NOMO-1 (cell line): Measurements from ENCODE around the gene PARP4.
"Not testable (repeated sequence)": the region's sequence is repeated elsewhere in the genome, so short reads cannot be mapped to it uniquely, and the experiment has no call there.

Source experiments
- DNase-seq, 2 experiments: peaks; one replicate each; lab custom pipeline; 2025; ENCODE audit not compliant: unreplicated experiment in 2 of 2; lab: John Stamatoyannopoulos, UW

PARP4 gene

DNA sequence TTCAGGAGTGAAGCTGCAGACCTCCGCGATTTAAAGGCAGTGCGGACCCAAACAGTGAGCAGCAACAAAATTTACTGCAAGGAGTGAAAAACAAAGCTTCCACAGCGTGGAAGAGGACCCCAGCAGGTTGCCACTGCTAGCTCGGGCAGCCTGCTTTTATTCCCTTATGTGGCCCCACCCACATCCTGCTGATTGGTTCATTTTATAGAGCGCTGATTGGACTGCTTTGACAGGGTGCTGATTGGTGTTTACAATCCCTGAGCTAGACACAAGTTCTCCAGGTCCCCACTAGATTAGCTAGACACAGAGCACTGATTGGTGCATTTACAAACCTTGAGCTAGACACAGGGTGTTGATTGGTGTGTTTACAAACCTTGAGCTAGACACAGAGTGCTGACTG lies 6.3 kb downstream of the PARP4 start:
- DNase-seq: not testable (repeated sequence)

GRCh38 chr13:24505756-24506155 lies 6.8 kb downstream of the PARP4 start:
- DNase-seq: no peak

GRCh38 chr13:24505256-24505655 lies 7.3 kb downstream of the PARP4 start:
- DNase-seq: no peak

DNA sequence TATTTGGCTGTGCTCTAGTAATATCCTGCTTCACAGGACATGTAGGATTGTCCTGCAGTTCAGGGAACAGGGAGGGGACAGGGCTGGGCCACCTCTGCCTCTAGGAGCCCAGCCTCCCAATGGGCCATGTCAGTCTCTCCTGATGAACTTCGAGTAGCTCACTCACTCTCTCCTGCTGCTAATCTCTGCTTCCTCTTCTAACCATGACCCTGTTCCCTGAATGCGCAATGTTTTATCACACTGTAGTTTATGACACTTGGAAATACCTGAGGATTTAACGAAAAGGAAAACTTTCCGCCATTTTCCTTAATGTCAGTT lies 9.2 kb downstream of the PARP4 start:
- DNase-seq: no peak

GRCh38 chr13:24502533-24503378 lies 9.8 kb downstream of the PARP4 start:
- no peak for DNase-seq

DNA sequence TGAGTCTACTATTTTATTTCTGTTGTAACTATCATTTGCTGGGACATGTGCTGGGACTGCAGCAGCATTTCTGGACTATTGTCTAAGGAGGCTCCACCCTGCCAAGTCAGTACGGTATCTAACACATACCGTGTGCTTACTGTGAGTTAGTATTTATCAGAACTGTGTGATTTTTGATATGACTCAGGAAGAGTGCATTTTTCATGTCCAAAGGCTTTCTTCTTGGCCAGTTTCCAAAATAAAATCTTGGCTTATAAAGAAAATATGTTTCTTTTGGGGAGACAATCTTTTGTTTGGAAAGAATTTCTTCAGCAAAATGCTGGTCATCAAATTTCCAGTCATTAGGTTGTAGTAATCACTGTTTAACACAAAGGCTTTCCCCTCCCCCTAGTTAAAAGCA lies 11.6 kb downstream of the PARP4 start:
- no peak for DNase-seq

DNA sequence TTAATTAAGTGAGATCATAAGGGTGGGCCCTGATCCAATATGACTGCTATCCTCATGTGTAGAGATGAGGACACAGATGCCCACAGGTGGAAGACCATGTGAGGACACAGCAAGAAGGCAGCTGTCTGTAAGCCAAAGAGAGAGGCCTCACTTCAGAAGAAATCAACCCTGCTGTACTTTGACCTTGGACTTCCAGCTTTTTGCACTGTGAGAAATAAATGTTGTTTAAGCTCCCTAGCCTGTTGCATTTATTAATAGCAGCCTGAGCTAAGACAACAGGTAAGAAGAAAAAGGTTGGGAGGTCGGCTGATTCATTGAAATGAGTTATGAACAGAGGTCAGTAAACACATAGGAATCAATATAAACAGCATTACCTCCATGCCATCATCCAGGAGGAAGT lies 14.8 kb downstream of the PARP4 start:
- no peak for DNase-seq

DNA sequence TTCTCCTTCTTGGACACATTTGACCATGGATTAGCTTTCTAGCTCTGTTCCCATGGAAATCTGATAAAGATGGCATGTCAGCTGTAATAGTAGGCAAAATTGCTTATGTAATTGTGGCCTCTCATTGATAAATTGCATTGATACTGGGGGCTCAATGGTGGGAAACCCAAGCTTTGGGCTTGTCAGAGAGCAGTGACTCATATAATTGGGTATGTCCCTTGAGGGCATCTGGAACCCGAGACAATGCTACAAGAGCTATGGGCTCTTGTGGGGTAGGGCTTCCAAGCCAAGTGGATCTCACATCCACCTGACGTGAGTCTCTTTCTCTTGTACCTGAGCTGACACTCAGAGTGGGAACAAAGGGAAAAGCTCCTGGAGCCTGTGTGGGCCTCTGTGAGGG lies 16.3 kb downstream of the PARP4 start:
- DNase-seq: not testable (repeated sequence)

DNA sequence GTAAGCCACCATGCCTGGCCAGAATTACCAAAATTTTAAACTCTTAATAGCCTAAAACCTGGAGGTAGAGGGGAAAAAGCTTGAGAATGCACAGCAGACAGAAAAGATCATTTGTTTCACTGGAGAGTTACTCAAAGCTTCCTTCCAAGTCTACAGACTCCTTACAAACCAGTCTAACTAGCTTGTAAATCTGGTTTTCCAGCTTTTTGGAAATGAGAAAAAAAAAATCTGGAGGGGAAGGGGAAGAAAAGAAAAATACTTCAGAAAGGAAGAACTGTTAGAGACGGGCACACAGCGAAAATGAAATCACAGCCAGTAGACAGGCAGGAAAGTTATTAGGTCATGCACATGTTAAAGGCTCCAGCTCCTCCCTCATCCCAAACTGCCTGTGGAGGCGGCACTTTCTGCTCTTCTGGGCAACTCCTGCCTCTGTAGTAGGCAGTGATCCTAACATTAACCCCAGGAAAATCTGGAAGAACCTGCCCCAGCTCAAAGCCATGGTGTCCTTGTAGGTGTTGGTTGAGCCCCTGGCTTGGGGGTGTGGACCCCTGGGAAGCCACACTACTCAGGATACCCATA lies 17.3 kb downstream of the PARP4 start:
- no peak for DNase-seq

GRCh38 chr13:24493356-24493755 lies 19.2 kb downstream of the PARP4 start:
- DNase-seq: no peak

GRCh38 chr13:24491845-24492244 lies 20.7 kb downstream of the PARP4 start:
- DNase-seq: no peak

DNA sequence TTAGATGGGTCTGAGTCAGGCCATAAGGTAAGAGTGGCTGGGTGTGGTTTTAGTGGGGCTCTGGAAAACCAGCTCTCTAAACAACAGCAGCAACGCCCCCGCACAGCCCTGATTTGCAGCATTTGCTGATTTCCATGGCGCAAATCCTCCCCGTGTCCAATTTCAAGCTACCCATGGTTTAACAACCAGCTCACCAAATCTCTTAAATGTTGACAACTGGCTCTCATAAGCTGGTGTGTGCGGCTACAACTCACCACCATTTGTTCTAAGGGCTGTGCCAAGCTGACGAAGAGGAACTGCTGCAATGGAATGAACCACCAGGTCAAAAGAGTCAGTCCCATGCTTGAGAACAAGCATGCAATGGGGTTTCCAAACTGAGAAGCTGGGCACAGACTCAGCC lies 22.9 kb downstream of the PARP4 start:
- DNase-seq: no peak

GRCh38 chr13:24488092-24488491 lies 24.5 kb downstream of the PARP4 start:
- DNase-seq: not testable (repeated sequence)

DNA sequence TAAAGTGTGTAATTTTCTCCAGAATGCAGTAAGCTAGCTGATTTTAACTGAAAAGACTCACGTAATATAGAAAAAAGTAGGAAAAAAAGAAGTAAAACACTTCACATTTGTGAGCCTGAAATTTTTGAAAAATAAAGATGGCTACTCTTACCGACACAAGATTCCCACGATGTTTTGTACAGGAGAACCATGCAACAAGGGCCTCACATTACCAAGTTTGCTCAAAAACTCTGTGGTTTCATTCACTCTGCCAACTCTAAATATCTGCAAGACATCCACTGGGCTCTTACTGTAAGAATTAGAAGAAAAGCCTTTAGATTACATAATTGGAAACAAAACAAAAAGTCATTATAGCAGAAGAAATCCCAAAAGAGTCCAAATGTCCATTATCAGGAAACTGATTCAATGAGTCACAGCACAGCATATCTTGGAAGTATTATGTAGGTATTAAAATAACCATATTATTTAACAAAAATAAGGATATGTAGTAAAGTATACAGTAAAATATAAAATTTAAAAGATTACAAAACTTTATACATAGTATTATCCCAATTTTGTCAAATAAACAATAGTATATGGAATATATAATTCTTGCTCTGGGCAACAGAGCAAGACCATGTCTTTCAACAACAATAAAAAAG lies 26.4 kb downstream of the PARP4 start:
- DNase-seq: not testable (repeated sequence)

GRCh38 chr13:24473686-24474085 lies 38.9 kb downstream of the PARP4 start:
- DNase-seq: no peak

GRCh38 chr13:24472129-24472528 lies 40.4 kb downstream of the PARP4 start:
- not testable (repeated sequence) for DNase-seq

DNA sequence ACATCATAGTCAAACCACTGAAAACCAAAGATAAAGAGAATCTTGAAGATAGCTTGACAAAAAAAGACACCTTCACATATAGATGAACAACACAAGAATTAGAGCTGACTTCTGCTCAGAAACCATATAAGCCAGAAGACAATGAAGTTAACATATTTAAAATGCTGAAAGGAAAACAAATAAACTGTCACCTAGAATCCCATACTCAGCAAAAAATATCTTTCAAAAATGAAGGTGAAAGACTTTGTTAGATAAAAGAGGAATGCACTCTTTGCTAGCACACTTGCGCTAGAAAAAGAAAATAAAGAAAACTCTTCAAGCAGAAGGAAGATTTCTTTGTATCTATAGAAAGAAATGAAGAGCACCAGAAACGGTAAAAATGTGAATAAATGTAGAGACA lies 49.5 kb downstream of the PARP4 start:
- DNase-seq: no peak

DNA sequence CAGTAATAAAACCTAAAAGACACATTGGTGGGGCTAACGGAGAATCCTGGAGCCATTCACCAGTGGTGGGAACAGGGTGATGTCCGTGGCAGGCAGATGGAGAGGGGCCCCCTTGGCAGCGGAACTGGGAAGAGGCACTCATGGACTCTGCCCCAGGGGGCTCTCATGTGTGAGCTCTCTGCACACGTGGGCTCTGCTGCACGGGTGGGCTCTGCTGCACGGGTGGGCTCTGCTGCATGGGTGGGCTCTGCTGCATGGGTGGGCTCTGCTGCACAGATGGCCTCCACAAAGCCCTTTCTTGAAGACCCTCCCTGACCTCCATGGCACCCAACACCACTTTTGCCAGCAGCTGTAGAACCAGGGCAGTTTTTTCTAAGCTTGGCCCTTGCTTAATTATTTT lies 52.3 kb downstream of the PARP4 start:
- DNase-seq: no peak

DNA sequence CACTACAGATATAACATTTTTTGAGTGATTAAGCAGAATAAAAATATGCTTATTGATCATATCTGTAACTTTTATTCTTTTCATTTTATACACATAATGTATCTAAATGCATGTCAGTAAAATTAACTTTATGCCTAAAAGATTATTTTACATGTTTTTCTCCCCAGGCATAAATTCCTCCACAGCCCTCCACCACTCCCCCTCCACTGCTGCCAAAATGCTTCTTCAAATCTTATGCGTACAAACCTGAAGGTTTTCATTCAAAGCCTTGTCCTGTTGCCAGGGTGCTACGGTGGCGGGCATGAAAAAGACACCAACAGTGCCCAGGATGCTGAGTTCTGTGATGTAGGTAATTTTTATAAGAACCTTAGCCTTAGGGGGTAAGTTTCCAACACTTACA lies 52.9 kb downstream of the PARP4 start:
- no peak for DNase-seq

DNA sequence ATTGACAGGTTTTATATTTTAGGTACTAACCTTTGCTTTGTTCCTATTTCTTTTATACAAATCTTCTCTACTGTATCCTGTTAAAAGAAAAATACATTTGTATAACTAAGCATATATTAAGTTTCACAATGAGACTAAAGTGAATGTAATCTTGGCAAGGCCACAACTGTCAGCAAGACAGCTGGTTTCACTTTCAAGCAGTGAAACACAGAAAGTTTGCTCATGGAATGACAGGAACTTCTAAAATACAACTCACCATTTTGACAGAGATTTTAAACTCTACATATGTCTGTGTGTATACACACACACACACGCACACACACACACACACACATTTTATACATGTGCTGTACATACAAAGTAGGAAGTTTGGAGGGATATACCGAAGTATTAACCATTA lies 53.3 kb downstream of the PARP4 start:
- no peak for DNase-seq

GRCh38 chr13:24458736-24459135 lies 53.8 kb downstream of the PARP4 start:
- DNase-seq: no peak

DNA sequence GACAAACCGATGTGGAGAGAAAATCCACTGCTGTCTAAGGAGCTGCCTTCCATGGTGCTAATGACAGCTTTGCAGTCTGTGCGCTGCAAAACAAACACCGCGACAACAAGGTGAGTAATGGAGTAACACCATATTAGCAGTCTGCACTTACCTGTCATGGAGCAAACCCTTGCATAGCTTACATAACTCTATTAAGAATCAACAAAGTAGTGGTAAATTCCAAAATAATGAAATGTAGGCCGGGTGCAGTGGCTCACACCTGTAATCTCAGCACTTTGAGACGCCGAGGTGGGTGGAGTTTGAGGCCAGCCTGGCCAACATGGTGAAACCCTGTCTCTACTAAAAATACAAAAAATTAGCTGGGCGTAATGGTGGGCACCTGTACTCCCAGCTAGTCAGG lies 56.2 kb downstream of the PARP4 start:
- DNase-seq: no peak
